ENCODE data around the gene PGM2L1. TPM values are rescaled to one million over a fixed set of nuclear protein-coding genes. Genes with fewer than 3 reads are reported as not detected.

PGM2L1 gene
- total and polyA plus RNA-seq, 12 donors: 0.54 to 27.8 (median 2.2) TPM

DNA sequence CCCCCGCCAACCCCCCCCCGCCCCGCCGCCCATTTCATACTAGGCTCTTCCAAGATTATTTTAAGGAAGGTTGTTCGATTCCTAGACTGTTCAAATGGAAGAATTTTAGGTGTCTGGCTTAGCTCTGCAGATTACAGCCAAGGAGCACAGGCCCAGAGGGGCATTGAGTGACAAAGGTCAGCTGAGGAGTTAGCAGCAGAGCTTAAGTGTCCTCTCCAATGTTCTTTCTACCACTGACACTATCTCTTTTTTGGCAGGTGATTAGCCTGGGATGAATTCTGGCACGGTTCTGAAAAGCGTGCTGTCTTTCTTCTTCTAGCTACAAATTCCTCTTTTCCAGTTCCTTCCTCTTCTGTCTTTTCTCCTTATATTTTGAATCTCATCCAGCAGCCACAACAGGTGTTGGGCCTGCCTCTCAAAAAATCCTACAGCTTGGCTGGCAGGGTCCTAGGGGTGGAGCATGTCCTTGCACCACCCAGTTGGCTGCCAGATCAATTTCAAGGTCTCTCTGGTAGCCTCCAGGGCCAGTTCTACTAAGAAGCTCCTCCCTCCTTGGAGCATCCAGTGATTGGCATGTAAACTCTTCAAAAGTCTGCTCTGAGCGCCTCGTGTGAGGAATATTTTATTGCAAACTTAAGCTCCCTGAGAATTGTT is 46.1 kb upstream of the PGM2L1 start:
- no peak for DNase-seq
- TF ChIP-seq, protein P1, sequence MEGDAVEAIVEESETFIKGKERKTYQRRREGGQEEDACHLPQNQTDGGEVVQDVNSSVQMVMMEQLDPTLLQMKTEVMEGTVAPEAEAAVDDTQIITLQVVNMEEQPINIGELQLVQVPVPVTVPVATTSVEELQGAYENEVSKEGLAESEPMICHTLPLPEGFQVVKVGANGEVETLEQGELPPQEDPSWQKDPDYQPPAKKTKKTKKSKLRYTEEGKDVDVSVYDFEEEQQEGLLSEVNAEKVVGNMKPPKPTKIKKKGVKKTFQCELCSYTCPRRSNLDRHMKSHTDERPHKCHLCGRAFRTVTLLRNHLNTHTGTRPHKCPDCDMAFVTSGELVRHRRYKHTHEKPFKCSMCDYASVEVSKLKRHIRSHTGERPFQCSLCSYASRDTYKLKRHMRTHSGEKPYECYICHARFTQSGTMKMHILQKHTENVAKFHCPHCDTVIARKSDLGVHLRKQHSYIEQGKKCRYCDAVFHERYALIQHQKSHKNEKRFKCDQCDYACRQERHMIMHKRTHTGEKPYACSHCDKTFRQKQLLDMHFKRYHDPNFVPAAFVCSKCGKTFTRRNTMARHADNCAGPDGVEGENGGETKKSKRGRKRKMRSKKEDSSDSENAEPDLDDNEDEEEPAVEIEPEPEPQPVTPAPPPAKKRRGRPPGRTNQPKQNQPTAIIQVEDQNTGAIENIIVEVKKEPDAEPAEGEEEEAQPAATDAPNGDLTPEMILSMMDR (IDR thresholded peaks at IDR 0.05): no peak
- no peak for TF ChIP-seq POLR2A (IDR thresholded peaks at IDR 0.05)
- Histone ChIP-seq H3K4me3 (no peak overlapping the region), H3K27me3 (no peaks in the 10 kb centered on the region), H3K36me3 (replicated peaks in 1 of 2) (no peaks in the 10 kb centered on the region), H3K27ac (no peak overlapping the region), H3K4me1 (replicated peaks in 1 of 2) (peaks cover 0 to 7% of the 10 kb centered on the region in 2 donors), H3K9me3 (replicated peaks in 1 of 3) (no peaks in the 10 kb centered on the region)
- 76 to 89% (median 83%) methylated on average over 9 of the region's 9 CpGs for WGBS, 4 donors
- intact Hi-C loops (cut with DNase I): no loop called here

GRCh38 chr11:74443071-74443864 is 45.0 kb upstream of the PGM2L1 start:
- Histone ChIP-seq H3K27me3 (no peaks in the 10 kb centered on the region), H3K27ac (no peak overlapping the region), H3K36me3 (replicated peaks in 1 of 2) (no peaks in the 10 kb centered on the region), H3K9me3 (replicated peaks in 1 of 3) (no peaks in the 10 kb centered on the region), H3K4me1 (replicated peaks in 1 of 2) (peaks cover 0 to 7% of the 10 kb centered on the region in 2 donors), H3K4me3 (no peak overlapping the region)
- DNase-seq: no peak
- 60 to 69% (median 64%) methylated on average over 8 of the region's 8 CpGs for WGBS, 4 donors
- TF ChIP-seq, protein P1 (IDR thresholded peaks at IDR 0.05): no peak
- no peak for TF ChIP-seq POLR2A (IDR thresholded peaks at IDR 0.05)
- intact Hi-C loops (cut with DNase I): no loop called here

DNA sequence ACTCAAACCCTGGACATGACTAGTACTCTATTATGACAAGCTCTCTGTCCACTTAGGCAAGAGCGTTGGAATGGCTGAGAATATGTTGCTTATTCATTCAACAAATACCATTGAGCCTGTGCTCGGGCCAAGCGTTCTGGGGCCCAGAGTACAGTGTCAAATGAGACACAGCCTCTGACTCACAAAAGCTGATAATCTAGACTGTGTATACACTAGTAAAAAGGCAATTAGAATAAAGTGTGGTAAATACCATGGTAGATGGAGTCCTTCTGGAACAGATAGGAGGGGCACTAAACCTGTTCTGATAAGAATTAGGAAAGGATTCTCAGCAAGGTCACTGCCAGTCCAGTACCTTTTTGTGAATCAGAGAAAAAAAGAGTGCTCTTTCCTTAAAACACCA is 44.4 kb upstream of the PGM2L1 start:
- Histone ChIP-seq H3K27ac (no peak overlapping the region), H3K4me1 (replicated peaks in 1 of 2) (peaks cover 0 to 7% of the 10 kb centered on the region in 2 donors), H3K27me3 (no peaks in the 10 kb centered on the region), H3K9me3 (replicated peaks in 1 of 3) (no peaks in the 10 kb centered on the region), H3K36me3 (replicated peaks in 1 of 2) (no peaks in the 10 kb centered on the region), H3K4me3 (no peak overlapping the region)
- TF ChIP-seq POLR2A (IDR thresholded peaks at IDR 0.05): no peak
- TF ChIP-seq, protein P1 (IDR thresholded peaks at IDR 0.05): no peak
- intact Hi-C loops (cut with DNase I): no loop called here
- 66 to 89% (median 75%) methylated on average over 3 of the region's 3 CpGs for WGBS, 4 donors
- no peak for DNase-seq

- intact Hi-C loops (cut with DNase I): no loop called here
- no peak overlapping the region for H3K27ac ChIP-seq
These were observed 40.4 kb upstream of the PGM2L1 start for GRCh38 chr11:74438681-74439080.

More at GRCh38 chr11:74438681-74439080, 40.4 kb upstream of the PGM2L1 start:
- no peaks in the 10 kb centered on the region for H3K9me3 ChIP-seq (replicated peaks in 1 of 3)
- no peak for TF ChIP-seq POLR2A (IDR thresholded peaks at IDR 0.05)
- TF ChIP-seq, protein P1 (IDR thresholded peaks at IDR 0.05): no peak
- peaks cover 0 to 7% of the 10 kb centered on the region in 2 donors for H3K4me1 ChIP-seq (replicated peaks in 1 of 2)
- DNase-seq: no peak
- H3K36me3 ChIP-seq (replicated peaks in 1 of 2): no peaks in the 10 kb centered on the region
- WGBS, 4 donors: 88 to 92% (median 90%) methylated on average over 1 of the region's 1 CpG
- no peak overlapping the region for H3K4me3 ChIP-seq
- H3K27me3 ChIP-seq: no peaks in the 10 kb centered on the region

Data from adrenal gland (tissue), 12 donors.